ENCODE results near the gene MAPK4. TPM values are rescaled to one million over a fixed set of nuclear protein-coding genes. Genes with fewer than 3 reads are reported as not detected.

MAPK4 gene
- total and polyA plus RNA-seq, 7 donors, result 0.60 to 16.1 (median 8.8) TPM; not detected in 1

DNA sequence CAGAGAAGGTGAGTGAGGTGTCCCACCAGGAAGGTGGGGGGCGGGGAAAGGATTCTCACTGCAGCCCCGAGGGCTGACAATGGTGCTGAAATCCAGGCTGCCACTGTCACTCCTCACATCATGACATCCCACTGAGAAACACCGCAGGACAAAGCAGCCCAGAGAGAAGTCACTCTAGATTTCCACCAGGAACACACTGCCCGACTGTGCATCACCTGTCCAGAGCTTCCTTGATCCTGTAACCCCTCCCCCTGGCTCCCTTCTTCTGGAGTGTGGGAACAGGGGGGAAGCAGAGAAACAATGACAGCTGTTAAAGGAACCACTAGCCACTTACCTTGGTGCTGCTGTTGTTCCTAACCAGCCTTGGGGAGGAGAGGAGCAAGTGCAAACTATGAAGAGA, 190.1 kb downstream of the MAPK4 start:
- 60 to 69% methylated on average over 4 of the region's 4 CpGs for WGBS, 2 donors

DNA sequence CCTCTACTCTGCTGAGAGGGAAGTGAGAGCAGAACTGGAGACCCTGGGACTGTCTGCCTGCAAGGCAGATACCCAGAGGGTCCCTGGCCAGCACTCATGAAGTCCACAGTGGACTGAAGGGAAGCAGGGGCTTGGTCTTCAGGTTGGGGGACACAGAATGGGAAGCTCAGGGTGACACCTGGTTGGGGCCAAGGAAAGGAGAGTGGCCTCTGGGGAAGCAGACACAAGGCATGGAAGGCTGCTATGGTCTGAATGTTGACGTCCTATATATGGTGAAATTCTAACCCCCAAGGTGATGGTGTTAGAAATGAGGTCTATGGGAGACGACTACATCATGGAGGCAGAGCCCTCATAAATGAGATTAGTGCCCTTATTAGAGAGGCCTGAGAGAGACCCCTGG, 190.7 kb downstream of the MAPK4 start:
- Histone ChIP-seq H3K27me3 (no peaks in the 10 kb centered on the region), H3K9me3 (no peaks in the 10 kb centered on the region), H3K4me1 (no peaks in the 10 kb centered on the region), H3K4me3 (no peak overlapping the region), H3K36me3 (no peaks in the 10 kb centered on the region), H3K27ac (no peak overlapping the region)
- intact Hi-C loops (cut with DNase I), result loop anchor here (10.0 kb wide), 2 partner anchors 46 to 196 kb away; no protein-coding TSS in a partner anchor
- no peak for TF ChIP-seq POLR2A (IDR thresholded peaks at IDR 0.05)
- no peak for TF ChIP-seq EP300 (IDR thresholded peaks at IDR 0.05)
- TF ChIP-seq, protein P1, sequence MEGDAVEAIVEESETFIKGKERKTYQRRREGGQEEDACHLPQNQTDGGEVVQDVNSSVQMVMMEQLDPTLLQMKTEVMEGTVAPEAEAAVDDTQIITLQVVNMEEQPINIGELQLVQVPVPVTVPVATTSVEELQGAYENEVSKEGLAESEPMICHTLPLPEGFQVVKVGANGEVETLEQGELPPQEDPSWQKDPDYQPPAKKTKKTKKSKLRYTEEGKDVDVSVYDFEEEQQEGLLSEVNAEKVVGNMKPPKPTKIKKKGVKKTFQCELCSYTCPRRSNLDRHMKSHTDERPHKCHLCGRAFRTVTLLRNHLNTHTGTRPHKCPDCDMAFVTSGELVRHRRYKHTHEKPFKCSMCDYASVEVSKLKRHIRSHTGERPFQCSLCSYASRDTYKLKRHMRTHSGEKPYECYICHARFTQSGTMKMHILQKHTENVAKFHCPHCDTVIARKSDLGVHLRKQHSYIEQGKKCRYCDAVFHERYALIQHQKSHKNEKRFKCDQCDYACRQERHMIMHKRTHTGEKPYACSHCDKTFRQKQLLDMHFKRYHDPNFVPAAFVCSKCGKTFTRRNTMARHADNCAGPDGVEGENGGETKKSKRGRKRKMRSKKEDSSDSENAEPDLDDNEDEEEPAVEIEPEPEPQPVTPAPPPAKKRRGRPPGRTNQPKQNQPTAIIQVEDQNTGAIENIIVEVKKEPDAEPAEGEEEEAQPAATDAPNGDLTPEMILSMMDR (IDR thresholded peaks at IDR 0.05), result no peak
- no peak for TF ChIP-seq POLR2AphosphoS5 (IDR thresholded peaks at IDR 0.05)
- WGBS, 2 donors, result 84 to 91% methylated on average over 2 of the region's 2 CpGs
- DNase-seq, result no peak

More for the DNA sequence above, 190.1 kb downstream of the MAPK4 start:
- Histone ChIP-seq H3K36me3 (no peaks in the 10 kb centered on the region), H3K4me1 (no peaks in the 10 kb centered on the region), H3K27ac (no peak overlapping the region), H3K27me3 (no peaks in the 10 kb centered on the region), H3K4me3 (no peak overlapping the region), H3K9me3 (no peaks in the 10 kb centered on the region)
- intact Hi-C loops (cut with DNase I), result loop anchor here (10.0 kb wide), 2 partner anchors 45 to 195 kb away; no protein-coding TSS in a partner anchor
- TF ChIP-seq POLR2AphosphoS5 (IDR thresholded peaks at IDR 0.05), result no peak
- TF ChIP-seq, protein P1 (IDR thresholded peaks at IDR 0.05), result no peak
- no peak for TF ChIP-seq EP300 (IDR thresholded peaks at IDR 0.05)
- TF ChIP-seq POLR2A (IDR thresholded peaks at IDR 0.05), result no peak
- DNase-seq, result no peak

DNA sequence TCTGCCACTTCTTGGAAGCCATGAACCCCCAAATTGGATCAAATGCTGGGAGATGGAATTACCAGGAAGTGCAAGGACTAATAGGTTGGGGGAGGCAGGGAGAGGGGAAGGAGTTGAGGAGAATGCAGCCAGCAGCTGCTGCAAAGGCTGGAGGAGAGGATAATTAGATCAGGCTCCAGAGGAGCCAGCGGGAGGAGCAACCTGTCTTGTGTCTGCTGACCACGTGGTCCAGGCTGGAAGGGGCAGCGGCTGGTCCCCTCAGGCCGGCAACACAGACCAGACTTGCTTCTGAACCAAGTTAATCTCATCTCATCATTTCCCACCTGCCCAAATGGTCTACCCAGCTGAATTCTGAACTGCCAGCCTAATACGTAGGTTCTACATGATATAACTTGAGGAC, 191.6 kb downstream of the MAPK4 start:
- H3K4me3 ChIP-seq, result no peak overlapping the region
- no peaks in the 10 kb centered on the region for H3K9me3 ChIP-seq
- no peaks in the 10 kb centered on the region for H3K36me3 ChIP-seq
- DNase-seq, result no peak
- WGBS, 2 donors, result 56 to 70% methylated on average over 5 of the region's 5 CpGs
- no peaks in the 10 kb centered on the region for H3K27me3 ChIP-seq
- intact Hi-C loops (cut with DNase I), result loop anchor here (10.0 kb wide), 2 partner anchors 47 to 197 kb away; no protein-coding TSS in a partner anchor
- H3K27ac ChIP-seq, result no peak overlapping the region
- no peaks in the 10 kb centered on the region for H3K4me1 ChIP-seq
- no peak for TF ChIP-seq EP300 (IDR thresholded peaks at IDR 0.05)
- no peak for TF ChIP-seq POLR2A (IDR thresholded peaks at IDR 0.05)
- TF ChIP-seq, protein P1 (IDR thresholded peaks at IDR 0.05), result no peak
- no peak for TF ChIP-seq POLR2AphosphoS5 (IDR thresholded peaks at IDR 0.05)

DNA sequence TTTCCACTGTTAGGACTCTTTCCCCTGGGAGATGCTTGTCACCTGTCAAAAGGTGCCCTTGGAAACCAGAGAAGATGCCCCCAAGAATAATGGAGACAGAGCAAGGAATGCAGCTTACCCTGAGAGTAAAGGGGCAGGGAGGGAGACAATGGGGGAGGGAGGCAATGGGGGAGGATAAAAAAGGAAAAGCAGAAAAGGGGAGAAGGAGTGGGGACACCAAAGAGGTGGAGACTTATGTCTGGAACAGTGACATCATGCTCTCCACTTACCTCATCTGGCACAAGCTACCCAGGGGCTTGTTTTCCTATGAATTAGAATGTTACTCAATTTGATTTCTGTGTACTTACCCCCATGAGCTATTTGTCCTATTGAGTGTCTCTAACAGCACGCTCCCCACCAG, 192.1 kb downstream of the MAPK4 start:
- no peak overlapping the region for H3K4me3 ChIP-seq
- H3K27me3 ChIP-seq, result no peaks in the 10 kb centered on the region
- no peaks in the 10 kb centered on the region for H3K36me3 ChIP-seq
- intact Hi-C loops (cut with DNase I), result loop anchor here (10.0 kb wide), 2 partner anchors 47 to 197 kb away; no protein-coding TSS in a partner anchor
- TF ChIP-seq POLR2AphosphoS5 (IDR thresholded peaks at IDR 0.05), result no peak
- TF ChIP-seq, protein P1 (IDR thresholded peaks at IDR 0.05), result no peak
- no peak for TF ChIP-seq EP300 (IDR thresholded peaks at IDR 0.05)
- TF ChIP-seq POLR2A (IDR thresholded peaks at IDR 0.05), result no peak
- no peaks in the 10 kb centered on the region for H3K9me3 ChIP-seq
- 84 to 88% methylated on average over 1 of the region's 1 CpG for WGBS, 2 donors
- DNase-seq, result no peak
- H3K27ac ChIP-seq, result no peak overlapping the region
- no peaks in the 10 kb centered on the region for H3K4me1 ChIP-seq

DNA sequence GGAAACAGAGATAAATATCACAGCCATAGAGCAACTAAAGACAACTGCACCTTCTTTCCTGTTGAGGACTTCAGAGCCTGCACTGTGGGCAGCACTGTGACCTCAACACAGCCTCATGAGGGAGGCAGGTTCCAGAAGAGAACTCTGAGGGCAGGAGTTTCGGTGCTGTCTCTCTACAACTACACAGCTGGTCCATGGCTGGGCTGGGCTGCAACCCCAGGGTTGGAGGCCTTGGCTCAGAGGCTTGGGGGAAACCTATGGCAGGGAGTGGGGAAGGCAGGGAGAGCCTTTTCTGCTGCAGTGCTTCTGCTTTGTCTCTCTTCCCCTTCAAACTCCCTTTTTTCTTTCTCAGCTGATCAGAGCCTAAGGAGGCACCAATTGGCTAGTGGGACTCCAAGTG, 193.4 kb downstream of the MAPK4 start:
- H3K4me3 ChIP-seq, result no peak overlapping the region
- no peak for TF ChIP-seq POLR2AphosphoS5 (IDR thresholded peaks at IDR 0.05)
- TF ChIP-seq, protein P1 (IDR thresholded peaks at IDR 0.05), result no peak
- TF ChIP-seq EP300 (IDR thresholded peaks at IDR 0.05), result no peak
- no peak for TF ChIP-seq POLR2A (IDR thresholded peaks at IDR 0.05)
- peaks cover 0 to 5% (median 0%) of the 10 kb centered on the region in 4 donors for H3K4me1 ChIP-seq
- H3K36me3 ChIP-seq, result no peaks in the 10 kb centered on the region
- DNase-seq, result no peak
- no peaks in the 10 kb centered on the region for H3K27me3 ChIP-seq
- H3K9me3 ChIP-seq, result no peaks in the 10 kb centered on the region
- no peak overlapping the region for H3K27ac ChIP-seq
- intact Hi-C loops (cut with DNase I), result loop anchor here (10.0 kb wide), 2 partner anchors 49 to 199 kb away; no protein-coding TSS in a partner anchor
- WGBS, 2 donors, result 38 to 88% methylated on average over 1 of the region's 1 CpG

Data from sigmoid colon (tissue), 7 donors.